Brain microvascular endothelial cell (primary cell): Measurements from ENCODE around the gene TNFRSF11A.

Experiments
- DNase-seq: peaks from one replicate; pipeline ENCODE4 v3.0.0-alpha.2; 2020
- H3K27ac ChIP-seq: fragments of 250-450 bp; sonication (Bioruptor Pico); 2 replicates; pipeline ENCODE4 v1.5.1; 2020; ENCODE audit warnings: mild to moderate bottlenecking, moderate library complexity
- H3K27me3 ChIP-seq: fragments of 250-450 bp; sonication (Bioruptor Pico); replicated peaks from 2 replicates; pipeline ENCODE4 v1.5.1; 2020; ENCODE audit warnings: mild to moderate bottlenecking
- H3K36me3 ChIP-seq: fragments of 250-450 bp; sonication (Bioruptor Pico); replicated peaks from 2 replicates; pipeline ENCODE4 v1.5.1; 2020; ENCODE audit warnings: mild to moderate bottlenecking
- H3K4me3 ChIP-seq: 2 replicates; pipeline ENCODE4 v1.5.1; 2011; ENCODE audit warnings: low read depth, mild to moderate bottlenecking, control low read depth, low read length, moderate library complexity
- CTCF ChIP-seq: IDR thresholded peaks from 2 replicates; pipeline ENCODE4 v1.5.1; 2011; ENCODE audit warnings: low read depth, mild to moderate bottlenecking, moderate library complexity, low read length, control low read depth, inconsistent platforms; ENCODE audit errors: missing control alignments
- in situ Hi-C: cut with HindIII; loops from 2 replicates; pipeline ENCODE4 v1.10.0; 2017; ENCODE audit warnings: low sequenced_read_pairs, low pct_ligation_motif_present

The TNFRSF11A gene

DNA sequence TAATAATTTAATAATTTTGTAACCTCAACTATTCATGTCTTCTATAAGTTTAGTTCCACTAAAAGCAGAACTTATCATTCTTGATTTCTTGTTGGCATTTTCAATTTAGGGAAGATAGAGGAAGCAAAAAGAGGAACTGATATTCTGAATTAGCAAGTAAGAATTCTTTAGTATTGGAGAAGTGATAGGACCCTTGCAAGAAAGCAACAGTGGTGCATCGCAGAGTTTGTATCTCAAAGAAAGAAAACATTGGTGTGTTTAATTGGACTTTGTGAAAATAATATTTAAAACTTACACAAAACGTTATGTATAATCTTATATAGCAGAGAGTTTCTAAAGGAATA is 36.5 kb upstream of the TNFRSF11A start:
- H3K27ac ChIP-seq, result no peak overlapping the region
- in situ Hi-C loops, result no loop called here
- H3K4me3 ChIP-seq, result no peak overlapping the region
- no peaks in the 10 kb centered on the region for H3K27me3 ChIP-seq
- no peak for TF ChIP-seq CTCF
- peaks cover 8% of the 10 kb centered on the region for H3K36me3 ChIP-seq
- DNase-seq, result no peak

DNA sequence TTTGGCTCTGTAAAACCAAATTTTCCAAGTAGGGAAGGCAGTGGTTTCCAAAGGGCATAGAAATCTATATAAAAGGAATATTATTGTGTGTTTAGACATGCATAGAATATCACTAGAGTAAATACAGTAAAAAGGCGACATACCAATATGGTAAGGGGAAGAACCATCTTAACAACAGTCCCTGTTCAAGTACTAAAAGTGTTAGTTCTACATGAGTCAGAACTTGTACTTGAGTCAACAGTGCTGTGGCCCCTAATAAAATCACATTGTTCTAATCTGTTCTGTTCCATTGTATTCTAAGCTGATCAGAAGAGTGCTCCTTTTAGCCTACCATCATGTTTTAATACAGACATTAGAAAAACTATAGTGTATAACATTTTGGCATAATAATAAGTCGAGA is 36.1 kb upstream of the TNFRSF11A start:
- DNase-seq, result no peak
- no peak for TF ChIP-seq CTCF
- Histone ChIP-seq H3K27me3 (no peaks in the 10 kb centered on the region), H3K4me3 (no peak overlapping the region), H3K36me3 (peaks cover 8% of the 10 kb centered on the region), H3K27ac (no peak overlapping the region)
- in situ Hi-C loops, result no loop called here

GRCh38 chr18:62294073-62294472 is 31.0 kb upstream of the TNFRSF11A start:
- H3K27ac ChIP-seq, result no peak overlapping the region
- no peak for TF ChIP-seq CTCF
- peaks cover 6% of the 10 kb centered on the region for H3K36me3 ChIP-seq
- no peak for DNase-seq
- in situ Hi-C loops, result no loop called here
- H3K27me3 ChIP-seq, result no peaks in the 10 kb centered on the region
- H3K4me3 ChIP-seq, result no peak overlapping the region

GRCh38 chr18:62300359-62300963 is 24.6 kb upstream of the TNFRSF11A start:
- no peak overlapping the region for H3K4me3 ChIP-seq
- no peaks in the 10 kb centered on the region for H3K27me3 ChIP-seq
- peaks cover 12% of the 10 kb centered on the region for H3K36me3 ChIP-seq
- TF ChIP-seq CTCF, result no peak
- H3K27ac ChIP-seq, result no peak overlapping the region
- no peak for DNase-seq
- in situ Hi-C loops, result no loop called here

DNA sequence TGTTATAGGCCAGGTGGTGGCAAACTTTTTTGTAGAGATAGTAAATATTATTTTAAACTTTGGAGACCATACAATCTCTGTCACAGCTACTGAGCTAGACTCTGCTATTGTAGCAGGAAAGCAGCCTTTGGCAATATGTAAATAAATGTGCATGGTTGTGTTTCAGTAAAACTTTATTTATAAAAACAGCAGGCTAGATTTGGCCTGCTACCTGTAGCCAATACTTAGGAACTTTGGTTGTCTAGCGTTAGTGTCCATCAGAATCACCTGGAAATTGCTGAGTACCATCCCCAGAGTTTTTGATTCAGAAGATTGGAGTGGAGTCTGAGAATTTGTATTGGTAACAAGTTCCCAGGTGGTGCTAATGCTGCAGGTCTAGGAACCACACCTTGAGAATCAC is 23.8 kb upstream of the TNFRSF11A start:
- H3K4me3 ChIP-seq, result no peak overlapping the region
- no peaks in the 10 kb centered on the region for H3K27me3 ChIP-seq
- TF ChIP-seq CTCF, result no peak
- H3K27ac ChIP-seq, result no peak overlapping the region
- in situ Hi-C loops, result no loop called here
- H3K36me3 ChIP-seq, result peaks cover 12% of the 10 kb centered on the region
- DNase-seq, result no peak

GRCh38 chr18:62312851-62313250 is 12.3 kb upstream of the TNFRSF11A start:
- Histone ChIP-seq H3K4me3 (no peak overlapping the region), H3K27ac (no peak overlapping the region), H3K36me3 (no peaks in the 10 kb centered on the region), H3K27me3 (no peaks in the 10 kb centered on the region)
- no peak for DNase-seq
- in situ Hi-C loops, result no loop called here
- TF ChIP-seq CTCF, result no peak
